Right lobe of liver (tissue), 6 donors: Measurements from ENCODE around the gene GABRR2. TPM values are rescaled to one million over a fixed set of nuclear protein-coding genes. Genes with fewer than 3 reads are reported as not detected.
A peak's percentile ranks its signal among the peaks of the same experiment; 100 is the strongest.
"Not testable (repeated sequence)": the region's sequence is repeated elsewhere in the genome, so short reads cannot be mapped to it uniquely, and the experiment has no call there.

Source experiments
- ATAC-seq, 4 donors: fragments of 200-7000 bp; cut with Tn5 transposase; one replicate each; pipeline ENCODE4 v1.9.1; 2020; ENCODE audit warnings: mild to moderate bottlenecking in 4 of 4, moderate library complexity in 4 of 4
- DNase-seq, 3 donors: peaks; one replicate each; pipeline ENCODE4 v3.0.0-alpha.2; 2020
- H3K27ac ChIP-seq, 3 donors: fragments of 200-600 bp; one replicate each; pipeline ENCODE4 v1.8.0; 2022
- H3K27me3 ChIP-seq, 2 donors: fragments of 200-600 bp; one replicate each; pipeline ENCODE4 v1.8.0; 2022
- H3K36me3 ChIP-seq, 4 donors: fragments of 200-600 bp; sonication (generic) in 1 of 4; one replicate each; pipeline versions ENCODE4 v1.5.1 to v1.8.0; 2017 to 2022; ENCODE audit warnings: control low read depth in 1 of 4
- H3K4me1 ChIP-seq, 4 donors: fragments of 200-600 bp; sonication (generic) in 1 of 4; one replicate each; pipeline versions ENCODE4 v1.5.1 to v1.8.0; 2017 to 2022; ENCODE audit warnings: control low read depth in 1 of 4
- H3K4me3 ChIP-seq, 3 donors: fragments of 200-600 bp; one replicate each; pipeline ENCODE4 v1.8.0; 2022
- H3K9me3 ChIP-seq, 4 donors: fragments of 200-600 bp; sonication (generic) in 1 of 4; one replicate each; pipeline versions ENCODE4 v1.5.1 to v1.8.0; 2017 to 2022; ENCODE audit warnings: control low read depth in 1 of 4
- POLR2A ChIP-seq: fragments of 450-650 bp; IDR thresholded peaks from one replicate; pipeline ENCODE4 v1.6.1; 2017; ENCODE audit warnings: antibody characterized with exemption, mild to moderate bottlenecking
- WGBS: methylation state at CpG from one replicate; pipeline ENCODE4 v1.1.6; 2018; ENCODE audit warnings: low coverage, low lambda C conversion rate; ENCODE audit not compliant: insufficient coverage; ENCODE audit errors: missing lambda C conversion rate; 5-methylcytosine and 5-hydroxymethylcytosine counted together
- intact Hi-C, 2 donors: fragments of 100-400 bp; cut with DNase I; formaldehyde crosslinking; loops; one replicate each; pipeline versions ENCODE4 v1.11.2 to v1.14.1; 2022
- total RNA-seq, 6 experiments: library from RNA; depleted of rRNA in 2 of 6; stranded (reverse); fragments of >200 nt in 2 of 6; fragmentation: NEBNext Ultra II Directional in 3 of 6; extraction: Animal tissue kit (Norgen Biotek cat#: 25700) in 3 of 6; gene quantifications; one replicate each; pipeline versions ENCODE4 v1.1.0 to v1.2.4, GENCODE V29; 2016 to 2023
- TF ChIP-seq, protein P1 (sequence below), 4 donors: fragments of 200-600 bp in 3 of 4; fragments of 450-650 bp in 1 of 4; IDR thresholded peaks; one replicate each; pipeline versions ENCODE4 v1.5.1 to v1.8.0; 2016 to 2022; ENCODE audit warnings: antibody characterized with exemption in 4 of 4, mild to moderate bottlenecking in 2 of 4
- donor health status: DM: no; HTN: yes; CAD: no.
- donor health status: DM: no; HTN: no; CAD: no.
- donor health status: DM: no; HTN: no; CAD: no.
- donor health status: DM: no; HTN: yes; CAD: no.
- donor health status: DM: no; HTN: yes; CAD: no.

Gene GABRR2
- total RNA-seq, 6 experiments from 2014 or later: 0.20 to 1.2 (median 0.56) TPM

DNA sequence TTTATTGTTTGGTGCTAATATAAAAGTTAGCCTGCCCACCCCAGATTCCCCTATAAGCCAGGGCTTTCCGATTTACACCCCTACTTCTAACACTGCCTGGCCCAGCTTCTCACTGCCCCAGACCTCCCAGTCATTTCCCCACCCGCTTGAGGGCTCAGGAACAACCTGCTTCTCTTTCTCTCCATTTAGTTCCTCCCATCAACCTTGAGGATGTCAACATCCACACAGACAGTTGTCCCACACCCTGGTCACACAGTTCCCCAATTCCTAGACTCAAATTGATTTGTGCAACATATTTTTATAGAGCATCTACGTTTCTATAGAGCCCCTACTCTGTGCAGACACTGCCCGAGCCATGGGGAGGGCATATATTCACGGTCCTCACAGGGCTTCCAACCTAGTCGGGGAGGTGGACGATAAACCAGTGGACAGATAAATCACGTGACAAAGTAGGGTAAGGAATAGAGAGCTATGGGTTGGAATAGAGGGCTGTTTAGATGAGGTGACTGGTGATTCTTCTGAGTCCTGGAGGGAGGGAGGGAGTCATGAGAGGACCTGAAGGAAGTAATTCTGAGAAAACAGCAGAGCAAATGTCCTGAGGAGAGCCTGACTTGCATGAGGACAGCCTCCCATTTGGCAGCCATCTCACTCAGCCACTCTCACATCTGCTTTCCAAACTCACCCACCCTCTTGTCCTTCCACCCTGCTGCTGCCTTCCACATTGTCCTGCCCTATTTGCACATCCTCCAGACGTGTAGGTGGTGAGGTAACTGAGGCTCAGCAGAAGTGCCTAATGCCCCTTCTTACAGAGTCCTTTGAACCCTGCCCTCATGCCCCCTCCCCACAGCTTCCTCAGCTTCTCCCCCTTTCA is 6.3 kb downstream of the GABRR2 start:
- H3K27me3 ChIP-seq: no peaks in the 10 kb centered on the region
- no peaks in the 10 kb centered on the region for H3K9me3 ChIP-seq
- intact Hi-C loops: no loop called here
- H3K4me1 ChIP-seq: no peaks in the 10 kb centered on the region
- no peaks in the 10 kb centered on the region for H3K36me3 ChIP-seq
- H3K27ac ChIP-seq: no peak overlapping the region
- ATAC-seq (no peak), DNase-seq (no peak)
- TF ChIP-seq POLR2A: no peak
- TF ChIP-seq, protein P1, sequence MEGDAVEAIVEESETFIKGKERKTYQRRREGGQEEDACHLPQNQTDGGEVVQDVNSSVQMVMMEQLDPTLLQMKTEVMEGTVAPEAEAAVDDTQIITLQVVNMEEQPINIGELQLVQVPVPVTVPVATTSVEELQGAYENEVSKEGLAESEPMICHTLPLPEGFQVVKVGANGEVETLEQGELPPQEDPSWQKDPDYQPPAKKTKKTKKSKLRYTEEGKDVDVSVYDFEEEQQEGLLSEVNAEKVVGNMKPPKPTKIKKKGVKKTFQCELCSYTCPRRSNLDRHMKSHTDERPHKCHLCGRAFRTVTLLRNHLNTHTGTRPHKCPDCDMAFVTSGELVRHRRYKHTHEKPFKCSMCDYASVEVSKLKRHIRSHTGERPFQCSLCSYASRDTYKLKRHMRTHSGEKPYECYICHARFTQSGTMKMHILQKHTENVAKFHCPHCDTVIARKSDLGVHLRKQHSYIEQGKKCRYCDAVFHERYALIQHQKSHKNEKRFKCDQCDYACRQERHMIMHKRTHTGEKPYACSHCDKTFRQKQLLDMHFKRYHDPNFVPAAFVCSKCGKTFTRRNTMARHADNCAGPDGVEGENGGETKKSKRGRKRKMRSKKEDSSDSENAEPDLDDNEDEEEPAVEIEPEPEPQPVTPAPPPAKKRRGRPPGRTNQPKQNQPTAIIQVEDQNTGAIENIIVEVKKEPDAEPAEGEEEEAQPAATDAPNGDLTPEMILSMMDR (IDR thresholded peaks at IDR 0.05): no peak
- 64% methylated on average over 8 of the region's 9 CpGs for WGBS
- H3K4me3 ChIP-seq: no peak overlapping the region

DNA sequence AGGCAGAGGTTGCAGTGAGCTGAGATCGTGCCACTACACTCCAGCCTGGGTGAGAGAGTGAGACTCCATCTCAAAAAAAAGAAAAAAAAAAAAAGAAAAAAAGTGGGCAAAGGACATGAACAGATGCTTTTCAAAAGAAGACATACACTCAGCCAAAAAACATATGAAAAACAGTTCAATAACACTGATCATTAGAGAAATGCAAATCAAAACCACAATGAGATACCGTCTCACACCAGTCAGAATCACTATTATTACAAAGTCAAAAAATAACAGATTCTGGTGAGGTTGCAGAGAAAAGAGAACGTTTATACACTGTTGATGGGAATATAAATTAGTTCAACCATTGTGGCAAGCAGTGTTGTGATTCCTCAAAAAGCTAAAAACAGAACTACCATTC is 10.6 kb downstream of the GABRR2 start:
- ATAC-seq, H3K4me3 ChIP-seq, H3K27me3 ChIP-seq, H3K9me3 ChIP-seq, H3K27ac ChIP-seq, intact Hi-C loops, DNase-seq, H3K4me1 ChIP-seq, H3K36me3 ChIP-seq: not testable (repeated sequence)
- 66% methylated on average over 3 of the region's 3 CpGs for WGBS

DNA sequence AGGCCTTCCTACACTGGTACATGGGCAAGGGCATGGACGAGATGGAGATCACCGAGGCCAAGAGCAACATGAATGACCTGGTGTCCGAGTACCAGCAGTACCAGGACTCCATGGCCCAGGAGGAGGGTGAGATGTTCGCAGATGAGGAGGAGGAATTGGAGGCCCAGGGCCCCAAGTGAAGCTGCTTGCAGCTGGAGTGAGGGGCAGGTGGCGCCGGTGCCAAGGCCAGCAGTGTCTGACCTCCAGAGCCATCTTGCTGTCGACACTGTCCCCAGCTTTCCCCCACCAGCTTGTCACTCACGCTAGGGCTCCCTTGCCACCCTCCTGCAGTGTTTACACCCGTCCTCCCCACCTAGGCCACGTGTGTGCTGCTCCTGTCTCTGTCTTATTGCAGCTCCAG is 12.2 kb downstream of the GABRR2 start:
- ATAC-seq: peak in 1 of 4 donors; percentile 22
- Histone ChIP-seq H3K9me3 (no peaks in the 10 kb centered on the region), H3K4me3 (no peak overlapping the region), H3K27me3 (no peaks in the 10 kb centered on the region), H3K36me3 (no peaks in the 10 kb centered on the region), H3K27ac (no peak overlapping the region), H3K4me1 (no peaks in the 10 kb centered on the region)
- intact Hi-C loops: no loop called here
- TF ChIP-seq POLR2A: no peak
- TF ChIP-seq, protein P1 (IDR thresholded peaks at IDR 0.05): no peak
- DNase-seq: no peak
- WGBS: 71% methylated on average over 3 of the region's 10 CpGs

DNA sequence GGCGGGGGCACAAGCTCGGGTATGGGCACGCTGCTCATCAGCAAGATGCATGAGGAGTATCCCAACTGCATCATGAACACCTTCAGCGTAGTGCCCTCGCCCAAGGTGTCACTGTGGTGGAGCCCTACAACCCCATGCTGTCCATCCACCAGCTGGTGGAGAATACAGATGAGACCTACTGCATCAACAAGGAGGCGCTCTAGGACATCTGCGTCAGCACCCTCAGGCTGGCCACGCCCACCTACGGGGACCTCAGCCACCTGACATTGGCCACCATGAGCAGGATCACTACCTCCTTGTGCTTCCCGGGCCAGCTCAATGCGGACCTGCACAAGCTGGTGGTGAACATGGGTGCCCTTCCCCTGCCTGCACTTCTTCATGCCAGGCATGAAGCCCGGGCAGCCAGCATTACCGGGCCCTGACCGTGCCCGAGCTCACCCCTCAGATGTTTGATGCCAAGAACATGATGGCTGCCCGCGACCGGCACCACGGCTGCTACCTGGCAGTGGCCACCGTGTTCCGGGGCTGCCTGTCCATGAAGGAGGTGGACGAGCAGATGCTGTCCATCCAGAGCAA is 12.8 kb downstream of the GABRR2 start:
- intact Hi-C loops: no loop called here
- WGBS: no CpG with 5 or more reads among the region's 22 CpGs
- Histone ChIP-seq H3K27me3 (no peaks in the 10 kb centered on the region), H3K4me1 (no peaks in the 10 kb centered on the region), H3K27ac (no peak overlapping the region), H3K4me3 (no peak overlapping the region), H3K36me3 (no peaks in the 10 kb centered on the region), H3K9me3 (no peaks in the 10 kb centered on the region)
- DNase-seq: no peak
- peak in 1 of 4 donors; percentile 12 for ATAC-seq
- TF ChIP-seq POLR2A: no peak
- TF ChIP-seq, protein P1 (IDR thresholded peaks at IDR 0.05): no peak

DNA sequence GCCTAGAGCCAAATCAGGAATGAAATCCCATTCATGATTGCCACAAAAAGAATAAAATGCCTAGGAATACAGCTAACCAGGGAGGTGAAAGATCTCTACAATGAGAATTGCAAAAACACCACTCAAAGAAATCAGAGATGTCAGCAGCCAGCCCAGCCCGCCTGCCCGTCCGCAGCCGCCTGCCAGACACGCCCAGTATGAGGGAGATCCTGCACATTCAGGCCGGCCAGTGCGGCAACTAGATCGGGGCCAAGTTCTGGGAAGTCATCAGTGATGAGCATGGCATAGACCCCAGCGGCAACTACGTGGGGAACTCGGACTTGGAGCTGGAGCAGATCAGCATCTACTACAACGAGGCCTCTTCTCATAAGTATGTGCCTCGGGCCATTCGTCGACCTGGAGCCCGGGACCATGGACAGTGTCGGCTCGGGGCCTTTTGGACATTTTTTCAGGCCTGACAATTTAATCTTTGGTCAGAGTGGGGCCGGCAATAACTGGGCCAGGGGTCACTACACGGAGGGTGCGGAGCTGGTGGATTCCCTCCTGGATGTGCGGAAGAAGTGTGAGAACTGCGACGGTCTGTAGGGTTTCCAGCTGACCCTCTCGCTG is 13.4 kb downstream of the GABRR2 start:
- TF ChIP-seq POLR2A: no peak
- TF ChIP-seq, protein P1 (IDR thresholded peaks at IDR 0.05): no peak
- no peak overlapping the region for H3K4me3 ChIP-seq
- 84% methylated on average over 18 of the region's 25 CpGs for WGBS
- H3K9me3 ChIP-seq: no peaks in the 10 kb centered on the region
- DNase-seq (no peak), ATAC-seq (no peak)
- H3K36me3 ChIP-seq: no peaks in the 10 kb centered on the region
- no peaks in the 10 kb centered on the region for H3K4me1 ChIP-seq
- no peaks in the 10 kb centered on the region for H3K27me3 ChIP-seq
- intact Hi-C loops: no loop called here
- no peak overlapping the region for H3K27ac ChIP-seq
